OCI-LY7 (cell line): ENCODE data around the gene MAGI1.

Source experiments
- EZH2phosphoT487 ChIP-seq: fragments of 200-600 bp; sonication (generic); IDR thresholded peaks from 2 replicates; pipeline ENCODE4 v1.6.1; 2018; ENCODE audit warnings: low read depth, borderline replicate concordance, mild to moderate bottlenecking, mixed run types, antibody characterized with exemption, low read length, moderate library complexity, mixed read lengths
- TF ChIP-seq, protein P1 (sequence below): fragments of 200-600 bp; sonication (generic); conservative IDR thresholded peaks from 2 replicates; pipeline ENCODE4 v1.5.1; 2014; ENCODE audit warnings: mild to moderate bottlenecking, antibody characterized with exemption, low read length, moderate library complexity, mixed read lengths

DNA sequence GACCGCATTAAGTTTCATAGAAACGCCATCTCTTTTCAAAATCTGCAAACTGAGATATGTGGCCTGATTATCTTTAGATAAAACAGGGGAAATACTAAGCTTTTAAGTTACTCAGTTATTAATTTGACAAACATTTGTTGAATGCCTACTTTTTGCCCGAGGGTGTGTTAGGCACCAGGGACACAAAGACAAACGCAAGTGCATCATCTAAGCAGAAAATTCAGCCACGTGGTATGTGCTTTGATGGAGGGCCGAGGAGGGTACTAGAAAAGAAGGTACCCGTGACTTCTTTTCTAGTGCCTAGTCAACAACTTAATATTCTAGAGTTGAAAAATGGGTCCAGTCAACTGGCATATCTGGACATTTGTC, 594.3 kb downstream of the MAGI1 start:
- TF ChIP-seq, protein P1, sequence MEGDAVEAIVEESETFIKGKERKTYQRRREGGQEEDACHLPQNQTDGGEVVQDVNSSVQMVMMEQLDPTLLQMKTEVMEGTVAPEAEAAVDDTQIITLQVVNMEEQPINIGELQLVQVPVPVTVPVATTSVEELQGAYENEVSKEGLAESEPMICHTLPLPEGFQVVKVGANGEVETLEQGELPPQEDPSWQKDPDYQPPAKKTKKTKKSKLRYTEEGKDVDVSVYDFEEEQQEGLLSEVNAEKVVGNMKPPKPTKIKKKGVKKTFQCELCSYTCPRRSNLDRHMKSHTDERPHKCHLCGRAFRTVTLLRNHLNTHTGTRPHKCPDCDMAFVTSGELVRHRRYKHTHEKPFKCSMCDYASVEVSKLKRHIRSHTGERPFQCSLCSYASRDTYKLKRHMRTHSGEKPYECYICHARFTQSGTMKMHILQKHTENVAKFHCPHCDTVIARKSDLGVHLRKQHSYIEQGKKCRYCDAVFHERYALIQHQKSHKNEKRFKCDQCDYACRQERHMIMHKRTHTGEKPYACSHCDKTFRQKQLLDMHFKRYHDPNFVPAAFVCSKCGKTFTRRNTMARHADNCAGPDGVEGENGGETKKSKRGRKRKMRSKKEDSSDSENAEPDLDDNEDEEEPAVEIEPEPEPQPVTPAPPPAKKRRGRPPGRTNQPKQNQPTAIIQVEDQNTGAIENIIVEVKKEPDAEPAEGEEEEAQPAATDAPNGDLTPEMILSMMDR: no peak
- no peak for TF ChIP-seq EZH2phosphoT487
